Cerebellar cortex (tissue), 1 donor: ENCODE data around the gene SAFB.
"Not testable (repeated sequence)": the region's sequence is repeated elsewhere in the genome, so short reads cannot be mapped to it uniquely, and the experiment has no call there.

Source experiments
- DNase-seq: peaks from one replicate; pipeline ENCODE4 v3.0.0-alpha.2; 2015; ENCODE audit warnings: low spot score

Gene SAFB

GRCh38 chr19:5684694-5685430 lies 62.0 kb downstream of the SAFB start:
- DNase-seq = no peak

- DNase-seq = no peak
These were observed 63.4 kb downstream of the SAFB start for GRCh38 chr19:5686326-5686646.

- DNase-seq = peak; percentile 85
These were observed 63.9 kb downstream of the SAFB start for GRCh38 chr19:5686647-5687359.

DNA sequence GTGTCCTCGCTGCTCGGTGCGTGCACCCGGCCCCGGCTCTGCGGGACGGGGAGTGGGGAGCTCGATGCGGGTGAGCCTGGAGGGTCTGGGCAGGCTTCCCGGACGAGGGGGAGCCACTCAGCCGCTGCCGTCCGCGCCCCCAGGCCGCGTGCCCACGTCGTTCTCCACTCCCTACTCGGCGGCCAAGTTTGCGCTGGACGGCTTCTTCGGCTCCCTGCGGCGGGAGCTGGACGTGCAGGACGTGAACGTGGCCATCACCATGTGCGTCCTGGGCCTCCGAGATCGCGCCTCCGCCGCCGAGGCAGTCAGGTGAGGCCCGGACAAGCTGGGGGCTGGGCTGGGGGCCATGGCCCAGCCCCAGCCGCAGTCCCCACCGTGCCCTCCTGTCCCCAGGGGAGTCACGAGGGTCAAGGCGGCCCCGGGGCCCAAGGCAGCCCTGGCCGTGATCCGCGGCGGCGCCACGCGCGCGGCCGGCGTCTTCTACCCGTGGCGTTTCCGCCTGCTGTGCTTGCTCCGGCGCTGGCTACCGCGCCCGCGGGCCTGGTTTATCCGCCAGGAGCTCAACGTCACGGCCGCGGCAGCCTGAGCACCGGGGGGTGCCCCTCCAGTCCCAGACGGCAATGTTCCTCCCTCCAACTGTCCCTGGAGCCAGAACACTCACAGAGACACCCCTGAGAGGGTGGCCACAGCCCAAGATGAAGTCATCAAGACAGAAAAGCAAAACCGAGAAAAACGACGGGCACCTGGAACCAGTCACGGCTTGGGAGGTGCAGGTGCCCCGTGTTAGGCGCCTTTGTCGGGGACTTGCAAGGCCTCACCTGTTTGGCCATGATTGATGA lies 64.7 kb downstream of the SAFB start:
- no peak for DNase-seq

DNA sequence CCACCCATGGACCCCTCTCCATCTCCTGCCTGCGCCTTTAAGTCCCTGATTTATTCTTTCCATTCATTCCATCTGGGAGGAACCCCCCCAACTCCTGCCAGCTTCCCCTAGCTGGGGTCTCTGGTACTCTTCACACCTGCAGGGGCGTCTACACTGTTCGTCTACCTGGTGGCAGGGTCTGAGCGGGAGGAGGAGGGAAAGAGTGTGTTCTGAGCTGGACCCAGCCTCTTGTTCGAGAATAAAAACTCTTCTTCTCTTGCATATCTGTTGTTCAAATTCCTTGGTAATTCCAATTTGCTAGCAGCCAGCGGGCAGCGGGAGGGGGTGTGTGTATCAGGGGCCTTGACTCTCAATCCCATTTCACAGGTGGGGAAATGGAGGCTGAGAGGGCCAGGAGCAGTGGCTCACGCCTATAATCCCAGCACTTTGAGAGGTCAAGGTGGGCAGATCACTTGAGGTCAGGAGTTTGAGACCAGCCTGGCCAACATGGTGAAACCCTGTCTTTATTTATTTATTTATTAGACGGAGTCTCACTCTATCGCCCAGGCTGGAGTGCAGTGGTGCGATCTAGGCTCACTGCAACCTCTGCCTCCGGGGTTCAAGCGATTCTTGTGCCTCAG lies 65.5 kb downstream of the SAFB start:
- DNase-seq = not testable (repeated sequence)

DNA sequence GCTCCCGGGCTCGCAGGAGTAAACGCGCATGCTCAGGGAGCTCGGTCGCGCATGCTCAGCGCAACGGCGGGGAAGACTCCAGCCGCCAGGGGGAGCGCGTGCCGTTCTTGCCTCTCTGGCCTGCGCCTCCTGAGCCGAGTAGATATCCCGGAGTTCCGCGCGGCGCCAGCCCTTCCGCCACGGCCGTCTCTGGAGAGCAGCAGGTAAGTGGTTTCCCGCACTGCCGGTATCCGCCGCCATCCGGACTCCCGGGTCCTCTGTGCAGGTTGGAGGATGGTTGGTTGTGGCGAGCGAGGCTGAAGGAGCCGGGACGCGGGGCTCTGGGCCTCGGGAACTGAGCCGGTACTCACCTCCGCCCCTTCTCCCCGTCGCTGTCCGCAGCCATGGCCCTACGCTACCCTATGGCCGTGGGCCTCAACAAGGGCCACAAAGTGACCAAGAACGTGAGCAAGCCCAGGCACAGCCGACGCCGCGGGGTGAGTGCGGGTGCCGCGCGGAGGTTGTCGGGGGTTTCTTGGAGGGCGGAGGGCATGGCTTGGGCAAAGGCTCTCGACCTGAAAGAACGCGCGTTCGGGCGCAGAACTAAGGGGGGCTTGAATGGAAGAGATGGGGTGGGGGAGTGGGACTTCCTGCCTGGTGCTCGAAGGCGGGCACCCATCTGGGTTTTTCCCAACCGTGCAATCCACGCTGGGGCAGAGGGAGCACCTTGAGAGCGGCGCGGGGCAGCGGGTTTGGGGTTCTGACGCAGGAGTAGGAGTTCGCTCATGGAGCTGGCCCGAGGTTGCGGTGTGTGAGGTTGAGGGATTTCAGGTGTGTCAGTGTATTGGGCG lies 67.5 kb downstream of the SAFB start, which contains the start of gene RPL36:
Gene RPL36, plus strand, starts transcription at position 171 of the 830 bp plus-strand sequence. Its CDS starts 213 bp downstream, at position 384.
- DNase-seq = peak; percentile 94

DNA sequence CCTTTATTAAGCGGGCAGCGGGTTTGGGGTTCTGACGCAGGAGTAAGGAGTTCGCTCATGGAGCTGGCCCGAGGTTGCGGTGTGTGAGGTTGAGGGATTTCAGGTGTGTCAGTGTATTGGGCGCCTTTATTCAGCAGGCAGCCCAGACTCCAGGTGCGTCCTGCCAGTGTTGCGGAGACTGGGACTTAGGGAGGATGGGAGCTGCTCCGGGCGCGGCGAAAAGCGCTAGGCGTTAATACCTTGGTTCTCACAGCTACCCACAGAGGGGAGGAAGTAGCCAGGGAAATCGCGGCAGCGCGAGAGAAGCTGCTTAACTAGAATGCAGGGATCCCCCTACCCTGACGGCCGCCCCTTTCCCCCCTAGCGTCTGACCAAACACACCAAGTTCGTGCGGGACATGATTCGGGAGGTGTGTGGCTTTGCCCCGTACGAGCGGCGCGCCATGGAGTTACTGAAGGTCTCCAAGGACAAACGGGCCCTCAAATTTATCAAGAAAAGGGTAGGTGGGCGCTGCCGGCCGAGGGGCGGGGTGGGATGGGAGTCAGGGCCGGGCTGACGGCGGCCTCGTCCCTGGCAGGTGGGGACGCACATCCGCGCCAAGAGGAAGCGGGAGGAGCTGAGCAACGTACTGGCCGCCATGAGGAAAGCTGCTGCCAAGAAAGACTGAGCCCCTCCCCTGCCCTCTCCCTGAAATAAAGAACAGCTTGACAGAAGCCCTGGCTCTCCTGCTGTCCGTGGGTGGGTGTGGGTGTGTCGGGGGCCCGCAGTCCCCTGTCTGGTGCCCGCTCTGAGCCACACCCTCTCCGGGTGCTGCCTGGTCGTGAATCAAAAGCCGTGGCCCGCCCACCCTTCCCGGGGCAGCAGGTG lies 68.3 kb downstream of the SAFB start:
- DNase-seq = peak; percentile 56

DNA sequence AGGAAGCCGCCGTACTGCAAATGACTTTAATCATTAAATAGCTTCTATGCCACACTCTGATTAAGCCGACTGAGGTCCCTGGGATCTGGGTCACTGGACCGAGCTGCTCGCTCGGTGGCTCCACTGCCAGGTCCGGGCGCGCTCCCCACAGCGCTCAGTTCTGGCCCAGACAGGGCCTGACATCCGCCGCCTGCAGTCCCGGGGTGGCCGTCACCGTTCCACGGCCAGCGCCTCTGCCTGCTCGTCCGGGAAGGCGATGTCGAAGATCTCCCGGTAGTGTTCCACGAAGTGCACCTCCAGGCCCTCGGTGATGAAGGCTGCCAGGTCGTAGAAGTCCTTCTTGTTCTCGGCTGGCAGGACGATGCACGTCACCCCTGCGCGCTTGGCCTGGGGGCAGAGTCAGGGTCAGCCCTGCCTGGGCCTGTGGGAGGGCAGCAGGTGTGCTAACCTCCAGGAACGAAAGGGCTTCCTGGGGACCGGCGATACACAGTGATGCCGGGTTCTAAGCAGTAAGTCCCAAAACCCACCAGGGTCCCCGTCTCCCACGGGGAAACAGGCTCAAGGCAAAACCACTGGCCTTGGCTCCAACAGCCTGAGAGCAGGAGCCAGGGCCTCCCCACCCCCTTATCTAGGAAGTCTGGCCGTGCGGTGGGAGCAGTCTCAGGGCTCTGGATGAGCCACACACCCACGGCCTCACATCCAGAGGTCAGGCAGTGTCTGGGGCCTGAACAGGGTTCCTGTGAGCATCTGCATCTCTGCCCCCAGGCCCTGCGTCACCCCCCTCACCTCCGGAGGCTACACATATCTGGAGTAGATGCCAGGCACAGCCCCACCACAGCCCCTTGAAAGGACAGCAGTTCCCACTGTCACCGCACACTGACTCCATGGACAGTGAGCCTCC lies 69.2 kb downstream of the SAFB start:
- no peak for DNase-seq

DNA sequence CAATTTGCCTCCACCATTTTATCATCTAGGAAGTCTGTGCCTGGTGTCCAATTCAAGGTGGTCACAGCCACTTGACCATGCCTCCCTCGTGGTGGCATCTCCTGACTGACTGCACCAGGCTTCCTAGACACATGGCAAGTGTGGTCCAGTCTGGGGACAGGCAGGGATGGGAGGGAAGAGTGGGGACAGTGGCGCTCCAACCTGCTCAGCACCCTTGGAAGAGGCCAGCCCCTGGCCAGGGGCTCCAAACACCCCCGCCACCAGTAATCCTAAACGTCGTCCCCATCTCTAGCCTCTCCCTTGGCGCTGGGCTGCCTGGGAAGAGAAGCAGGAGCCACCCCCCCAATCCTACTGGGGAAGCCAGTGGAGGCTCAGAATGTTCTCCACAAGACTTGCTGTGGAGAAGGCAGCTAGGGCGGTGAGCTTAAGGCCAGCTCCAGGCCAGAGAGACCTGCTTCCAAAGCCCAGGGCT lies 69.9 kb downstream of the SAFB start:
- DNase-seq = peak; percentile 68

DNA sequence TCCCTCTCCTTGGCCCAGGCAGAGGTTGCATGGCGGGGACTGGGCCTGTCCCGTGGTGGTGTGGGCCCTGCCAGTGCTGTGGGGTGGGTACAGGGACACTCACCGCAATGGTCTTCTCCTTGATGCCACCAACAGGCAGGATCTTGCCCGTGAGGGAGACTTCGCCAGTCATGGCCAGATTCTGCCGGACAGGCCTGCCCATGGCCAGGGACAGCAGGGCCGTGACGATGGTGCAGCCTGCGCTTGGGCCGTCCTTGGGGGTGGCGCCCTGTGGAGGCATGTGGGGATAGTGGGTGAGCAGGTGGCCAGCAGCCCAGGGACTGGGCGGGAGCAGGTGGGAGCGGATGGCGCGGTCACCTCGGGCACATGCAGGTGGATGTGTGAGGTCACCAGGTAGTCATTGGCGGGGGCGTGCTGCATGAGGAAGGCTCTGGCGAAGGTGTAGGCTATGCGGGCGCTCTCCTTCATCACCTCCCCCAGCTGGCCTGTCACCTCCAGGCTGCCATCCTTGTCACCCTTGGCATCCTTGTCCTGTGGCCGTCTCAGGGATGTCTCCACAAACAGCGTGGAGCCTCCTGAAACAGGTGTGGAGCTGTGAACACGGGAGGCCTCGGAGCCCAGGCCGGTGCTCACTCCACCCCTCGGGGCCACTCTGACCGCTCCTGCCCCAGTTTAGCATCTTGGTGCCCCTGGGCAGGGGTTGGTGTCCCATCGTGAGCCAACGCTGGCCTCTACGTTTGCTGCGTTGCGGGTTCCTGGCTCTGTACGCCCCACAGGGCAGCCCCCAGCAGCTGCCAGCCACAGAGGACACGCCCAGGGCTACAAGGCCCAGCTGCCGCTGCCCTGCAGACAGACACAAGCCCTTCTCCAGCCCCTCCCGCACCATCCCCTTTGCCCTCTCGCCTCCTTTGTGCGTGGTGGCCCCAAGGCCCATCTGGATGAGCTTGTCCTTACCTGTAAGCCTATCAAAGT lies 70.6 kb downstream of the SAFB start:
- no peak for DNase-seq

DNA sequence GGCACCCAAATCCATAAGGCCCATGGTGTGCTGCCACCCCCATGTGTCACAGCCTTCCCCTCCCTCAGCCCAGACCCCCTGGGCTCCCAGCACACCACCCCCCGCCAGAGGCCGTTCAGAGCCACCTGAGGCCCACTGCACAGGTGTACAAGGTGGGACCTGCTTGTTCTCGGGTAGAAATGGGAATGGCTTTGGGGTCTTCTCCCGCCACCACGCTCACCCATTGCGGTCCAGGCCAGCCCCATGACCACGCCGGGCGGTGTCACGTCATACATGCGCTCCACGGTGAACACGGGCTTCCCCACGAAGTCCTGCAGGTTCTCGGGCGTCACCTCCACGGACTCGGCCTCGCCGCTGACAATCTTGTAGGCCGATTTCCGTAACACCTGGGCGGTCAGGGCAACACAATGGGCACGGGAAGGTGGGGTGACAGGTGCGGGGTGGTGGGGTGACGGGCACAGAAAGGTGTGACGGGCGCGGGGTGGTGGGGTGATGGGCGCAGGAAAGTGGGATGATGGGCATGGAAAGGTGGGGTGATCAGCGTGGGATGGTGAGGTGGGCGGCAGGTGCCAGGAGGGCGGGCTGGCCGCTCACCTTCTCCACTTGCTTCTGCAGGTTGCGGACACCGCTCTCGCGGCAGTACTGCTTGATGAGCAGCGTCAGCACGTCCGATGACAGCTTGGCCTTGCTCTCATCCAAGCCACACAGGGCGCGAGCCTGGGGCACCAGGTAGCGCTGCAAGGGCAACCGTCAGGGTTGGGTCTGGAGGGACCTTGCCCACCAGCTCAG lies 71.5 kb downstream of the SAFB start:
- DNase-seq = no peak

DNA sequence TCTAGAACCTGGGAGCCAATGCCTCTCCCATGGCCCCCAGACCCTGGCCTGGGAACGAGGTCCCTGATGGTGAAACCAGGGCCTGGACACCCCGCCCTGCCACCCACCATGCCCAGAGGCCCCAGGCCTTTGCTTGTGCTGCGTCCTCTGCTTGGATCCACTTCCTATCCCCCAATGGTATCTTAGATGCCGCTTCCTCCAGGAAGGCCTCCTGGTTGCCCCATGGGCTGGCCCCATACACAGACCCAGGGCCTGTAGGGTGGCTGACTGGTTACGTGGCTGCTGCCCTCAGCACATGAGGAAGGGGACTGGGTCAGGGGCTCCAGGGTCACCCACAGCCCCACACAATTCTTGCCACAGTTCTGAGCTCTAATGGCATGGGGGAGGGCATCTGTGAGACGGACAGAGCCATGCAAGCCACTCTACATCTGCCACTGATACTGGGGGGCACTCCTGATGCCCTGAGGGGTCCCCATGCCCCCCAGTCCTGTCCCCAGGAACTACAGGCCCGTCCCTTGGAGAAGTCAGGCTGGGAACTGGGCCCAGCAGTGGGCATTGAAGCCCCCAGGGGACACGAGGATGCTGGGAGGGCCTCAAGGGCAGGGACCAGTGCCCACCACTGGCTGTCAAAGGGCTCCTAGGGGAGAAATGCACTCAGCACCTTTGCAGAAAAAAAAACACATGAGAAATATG lies 72.2 kb downstream of the SAFB start:
- no peak for DNase-seq

GRCh38 chr19:5695649-5696195 lies 72.8 kb downstream of the SAFB start:
- no peak for DNase-seq

GRCh38 chr19:5696196-5697021 lies 73.5 kb downstream of the SAFB start:
- DNase-seq = no peak
